ENCODE measurements around the gene PTK6. TPM values are rescaled to one million over a fixed set of nuclear protein-coding genes. Genes with fewer than 3 reads are reported as not detected.

PTK6 gene
- total and polyA plus RNA-seq, 2 of the 13 experiments (the other 11 are each of a cell fraction or from before 2014, with no cell fraction given) = 0.08 TPM; not detected in 1

DNA sequence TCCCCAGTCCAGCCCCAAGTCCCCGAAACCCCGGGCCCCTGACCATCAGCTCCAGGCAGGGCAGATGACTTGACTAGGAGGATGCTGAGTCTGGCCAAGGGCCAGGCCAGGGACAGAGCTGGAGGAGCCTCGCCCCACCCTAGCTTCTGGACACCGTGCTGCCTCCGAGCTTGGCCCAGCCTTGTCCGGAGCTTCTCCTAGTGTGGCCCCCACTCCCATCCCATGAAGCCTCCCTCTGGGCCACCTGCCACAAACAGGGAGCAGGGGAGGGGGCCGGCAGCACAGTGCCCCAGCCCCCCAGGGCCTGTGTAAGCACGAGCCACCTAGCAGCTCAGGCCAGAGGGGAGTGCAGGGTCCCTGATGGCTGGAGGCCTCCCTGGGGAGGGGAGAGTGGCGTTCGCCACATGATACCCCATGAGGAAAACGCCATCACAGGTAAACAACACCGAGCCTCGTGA lies 43.6 kb downstream of the PTK6 start (continued):
- TF ChIP-seq, protein P1, sequence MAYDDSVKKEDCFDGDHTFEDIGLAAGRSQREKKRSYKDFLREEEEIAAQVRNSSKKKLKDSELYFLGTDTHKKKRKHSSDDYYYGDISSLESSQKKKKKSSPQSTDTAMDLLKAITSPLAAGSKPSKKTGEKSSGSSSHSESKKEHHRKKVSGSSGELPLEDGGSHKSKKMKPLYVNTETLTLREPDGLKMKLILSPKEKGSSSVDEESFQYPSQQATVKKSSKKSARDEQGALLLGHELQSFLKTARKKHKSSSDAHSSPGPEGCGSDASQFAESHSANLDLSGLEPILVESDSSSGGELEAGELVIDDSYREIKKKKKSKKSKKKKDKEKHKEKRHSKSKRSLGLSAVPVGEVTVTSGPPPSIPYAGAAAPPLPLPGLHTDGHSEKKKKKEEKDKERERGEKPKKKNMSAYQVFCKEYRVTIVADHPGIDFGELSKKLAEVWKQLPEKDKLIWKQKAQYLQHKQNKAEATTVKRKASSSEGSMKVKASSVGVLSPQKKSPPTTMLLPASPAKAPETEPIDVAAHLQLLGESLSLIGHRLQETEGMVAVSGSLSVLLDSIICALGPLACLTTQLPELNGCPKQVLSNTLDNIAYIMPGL (CRISPR knock-in tag; IDR thresholded peaks at IDR 0.05; ENCODE audit: borderline replicate concordance in 1 of 2, low read depth in 1 of 2) = no peak
- no peak for TF ChIP-seq ZNF350 (CRISPR knock-in tag; IDR thresholded peaks at IDR 0.05; ENCODE audit: borderline replicate concordance, low read depth)

DNA sequence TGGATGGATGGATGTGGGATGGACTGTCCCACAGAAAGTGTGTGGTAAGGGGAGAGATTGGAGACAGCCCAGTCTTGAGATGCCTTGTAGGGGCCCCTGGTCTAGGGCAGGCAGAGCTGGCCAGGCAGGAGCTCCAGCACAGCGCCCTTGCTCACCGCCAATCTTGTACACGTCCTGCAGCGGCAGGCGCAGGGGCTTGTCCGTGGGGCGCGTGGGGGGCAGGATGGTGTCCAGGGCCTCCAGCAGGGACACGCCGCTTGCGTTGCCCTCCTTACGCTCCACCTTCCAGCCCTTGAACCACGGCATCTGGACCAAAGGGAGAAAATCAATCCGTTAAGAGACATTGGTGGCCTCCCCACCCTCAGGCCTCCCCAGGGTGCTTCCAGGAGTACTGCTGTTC lies 44.2 kb downstream of the PTK6 start:
- H4K20me1 ChIP-seq (ENCODE audit: insufficient read depth, low read length) = peaks cover 6% of the 10 kb centered on the region; the same call in 1 of the 2 replicates
- DNase-seq (ENCODE audit: low spot score) (no peak), FAIRE-seq (no peak), ATAC-seq (no peak)
- no peak overlapping the region for H3K4me3 ChIP-seq (replicated peaks in 1 of 3; ENCODE audit: insufficient read depth in 1 of 3, low read depth in 2 of 3, low read length in 3 of 3)
- H3K27ac ChIP-seq (ENCODE audit: extremely low read length, insufficient read depth, low read length) = no peak overlapping the region
- no peak overlapping the region for H3K9ac ChIP-seq (ENCODE audit: insufficient read depth, low read depth, low read length)
- H3K36me3 ChIP-seq (replicated peaks in 1 of 2; ENCODE audit: control insufficient read depth in 1 of 2, insufficient read depth in 2 of 2, low read length in 2 of 2) = no peaks in the 10 kb centered on the region
- H3K9me3 ChIP-seq (ENCODE audit: low read length) = no peaks in the 10 kb centered on the region
- H3K4me2 ChIP-seq (ENCODE audit: low read depth, low read length) = no peak overlapping the region
- H3K79me2 ChIP-seq (ENCODE audit: insufficient read depth, low read length) = no peaks in the 10 kb centered on the region
- BruUV-seq (replicated peaks) = no TSS peak
- CTCF ChIA-PET (ENCODE audit: low intra/inter-chr PET ratio, low total read pairs) = no interaction called here
- no peak overlapping the region for H2AFZ ChIP-seq (ENCODE audit: low read length)
- peaks cover 12% of the 10 kb centered on the region; the same call in 1 of the 2 replicates for H3K4me1 ChIP-seq (ENCODE audit: insufficient read depth, low read length)
- intact Hi-C loops (cut with micrococcal nuclease; ENCODE audit: unreplicated experiment) = no loop called here
- 56% methylated on average over 9 of the region's 14 CpGs for WGBS (ENCODE audit: low lambda C conversion rate)
- in situ Hi-C loops (cut with HindIII; ENCODE audit: extremely low pct_ligation_motif_present, low pct_unique_long_range_greater_than_20kb) = no loop called here
- H3K27me3 ChIP-seq (ENCODE audit: control insufficient read depth in 1 of 2, insufficient read depth in 2 of 2, low read length in 2 of 2) = peaks cover 33 to 68% of the 10 kb centered on the region in 2 experiments
- POLR2A ChIA-PET = no interaction called here
- no peak for TF ChIP-seq ZNF256 (CRISPR knock-in tag; conservative IDR thresholded peaks at IDR 0.05)
- TF ChIP-seq, protein P2, sequence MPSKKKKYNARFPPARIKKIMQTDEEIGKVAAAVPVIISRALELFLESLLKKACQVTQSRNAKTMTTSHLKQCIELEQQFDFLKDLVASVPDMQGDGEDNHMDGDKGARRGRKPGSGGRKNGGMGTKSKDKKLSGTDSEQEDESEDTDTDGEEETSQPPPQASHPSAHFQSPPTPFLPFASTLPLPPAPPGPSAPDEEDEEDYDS (CRISPR knock-in tag; IDR thresholded peaks at IDR 0.05) = no peak
- TF ChIP-seq ZNF674 (CRISPR knock-in tag; IDR thresholded peaks at IDR 0.05; ENCODE audit: low read depth) = no peak
- TF ChIP-seq SSRP1 (CRISPR knock-in tag; IDR thresholded peaks at IDR 0.05) = no peak
- TF ChIP-seq PLRG1 (conservative IDR thresholded peaks at IDR 0.05) = no peak
- TF ChIP-seq PCBP2 (optimal IDR thresholded peaks at IDR 0.05; ENCODE audit: low read depth, low read length, poor library complexity, severe bottlenecking) = no peak
- TF ChIP-seq NFIB (CRISPR knock-in tag; IDR thresholded peaks at IDR 0.05; ENCODE audit: borderline replicate concordance) = no peak
- TF ChIP-seq, protein P3, sequence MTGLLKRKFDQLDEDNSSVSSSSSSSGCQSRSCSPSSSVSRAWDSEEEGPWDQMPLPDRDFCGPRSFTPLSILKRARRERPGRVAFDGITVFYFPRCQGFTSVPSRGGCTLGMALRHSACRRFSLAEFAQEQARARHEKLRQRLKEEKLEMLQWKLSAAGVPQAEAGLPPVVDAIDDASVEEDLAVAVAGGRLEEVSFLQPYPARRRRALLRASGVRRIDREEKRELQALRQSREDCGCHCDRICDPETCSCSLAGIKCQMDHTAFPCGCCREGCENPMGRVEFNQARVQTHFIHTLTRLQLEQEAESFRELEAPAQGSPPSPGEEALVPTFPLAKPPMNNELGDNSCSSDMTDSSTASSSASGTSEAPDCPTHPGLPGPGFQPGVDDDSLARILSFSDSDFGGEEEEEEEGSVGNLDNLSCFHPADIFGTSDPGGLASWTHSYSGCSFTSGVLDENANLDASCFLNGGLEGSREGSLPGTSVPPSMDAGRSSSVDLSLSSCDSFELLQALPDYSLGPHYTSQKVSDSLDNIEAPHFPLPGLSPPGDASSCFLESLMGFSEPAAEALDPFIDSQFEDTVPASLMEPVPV (CRISPR knock-in tag; IDR thresholded peaks at IDR 0.05) = no peak
- TF ChIP-seq, protein P4, sequence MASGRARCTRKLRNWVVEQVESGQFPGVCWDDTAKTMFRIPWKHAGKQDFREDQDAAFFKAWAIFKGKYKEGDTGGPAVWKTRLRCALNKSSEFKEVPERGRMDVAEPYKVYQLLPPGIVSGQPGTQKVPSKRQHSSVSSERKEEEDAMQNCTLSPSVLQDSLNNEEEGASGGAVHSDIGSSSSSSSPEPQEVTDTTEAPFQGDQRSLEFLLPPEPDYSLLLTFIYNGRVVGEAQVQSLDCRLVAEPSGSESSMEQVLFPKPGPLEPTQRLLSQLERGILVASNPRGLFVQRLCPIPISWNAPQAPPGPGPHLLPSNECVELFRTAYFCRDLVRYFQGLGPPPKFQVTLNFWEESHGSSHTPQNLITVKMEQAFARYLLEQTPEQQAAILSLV (CRISPR knock-in tag; IDR thresholded peaks at IDR 0.05; ENCODE audit: borderline replicate concordance) = no peak
- TF ChIP-seq, protein P5, sequence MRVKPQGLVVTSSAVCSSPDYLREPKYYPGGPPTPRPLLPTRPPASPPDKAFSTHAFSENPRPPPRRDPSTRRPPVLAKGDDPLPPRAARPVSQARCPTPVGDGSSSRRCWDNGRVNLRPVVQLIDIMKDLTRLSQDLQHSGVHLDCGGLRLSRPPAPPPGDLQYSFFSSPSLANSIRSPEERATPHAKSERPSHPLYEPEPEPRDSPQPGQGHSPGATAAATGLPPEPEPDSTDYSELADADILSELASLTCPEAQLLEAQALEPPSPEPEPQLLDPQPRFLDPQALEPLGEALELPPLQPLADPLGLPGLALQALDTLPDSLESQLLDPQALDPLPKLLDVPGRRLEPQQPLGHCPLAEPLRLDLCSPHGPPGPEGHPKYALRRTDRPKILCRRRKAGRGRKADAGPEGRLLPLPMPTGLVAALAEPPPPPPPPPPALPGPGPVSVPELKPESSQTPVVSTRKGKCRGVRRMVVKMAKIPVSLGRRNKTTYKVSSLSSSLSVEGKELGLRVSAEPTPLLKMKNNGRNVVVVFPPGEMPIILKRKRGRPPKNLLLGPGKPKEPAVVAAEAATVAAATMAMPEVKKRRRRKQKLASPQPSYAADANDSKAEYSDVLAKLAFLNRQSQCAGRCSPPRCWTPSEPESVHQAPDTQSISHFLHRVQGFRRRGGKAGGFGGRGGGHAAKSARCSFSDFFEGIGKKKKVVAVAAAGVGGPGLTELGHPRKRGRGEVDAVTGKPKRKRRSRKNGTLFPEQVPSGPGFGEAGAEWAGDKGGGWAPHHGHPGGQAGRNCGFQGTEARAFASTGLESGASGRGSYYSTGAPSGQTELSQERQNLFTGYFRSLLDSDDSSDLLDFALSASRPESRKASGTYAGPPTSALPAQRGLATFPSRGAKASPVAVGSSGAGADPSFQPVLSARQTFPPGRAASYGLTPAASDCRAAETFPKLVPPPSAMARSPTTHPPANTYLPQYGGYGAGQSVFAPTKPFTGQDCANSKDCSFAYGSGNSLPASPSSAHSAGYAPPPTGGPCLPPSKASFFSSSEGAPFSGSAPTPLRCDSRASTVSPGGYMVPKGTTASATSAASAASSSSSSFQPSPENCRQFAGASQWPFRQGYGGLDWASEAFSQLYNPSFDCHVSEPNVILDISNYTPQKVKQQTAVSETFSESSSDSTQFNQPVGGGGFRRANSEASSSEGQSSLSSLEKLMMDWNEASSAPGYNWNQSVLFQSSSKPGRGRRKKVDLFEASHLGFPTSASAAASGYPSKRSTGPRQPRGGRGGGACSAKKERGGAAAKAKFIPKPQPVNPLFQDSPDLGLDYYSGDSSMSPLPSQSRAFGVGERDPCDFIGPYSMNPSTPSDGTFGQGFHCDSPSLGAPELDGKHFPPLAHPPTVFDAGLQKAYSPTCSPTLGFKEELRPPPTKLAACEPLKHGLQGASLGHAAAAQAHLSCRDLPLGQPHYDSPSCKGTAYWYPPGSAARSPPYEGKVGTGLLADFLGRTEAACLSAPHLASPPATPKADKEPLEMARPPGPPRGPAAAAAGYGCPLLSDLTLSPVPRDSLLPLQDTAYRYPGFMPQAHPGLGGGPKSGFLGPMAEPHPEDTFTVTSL (CRISPR knock-in tag; IDR thresholded peaks at IDR 0.05; ENCODE audit: borderline replicate concordance) = no peak

All from HepG2 (cell line).